ENCODE measurements around the gene AKT2.

- TF ChIP-seq EZH2 (IDR thresholded peaks at IDR 0.05; ENCODE audit: low read length, unreplicated experiment) (no peak), CTCF (conservative IDR thresholded peaks at IDR 0.05; ENCODE audit: low read depth, low read length) (peak; percentile 33)
Measured at GRCh38 chr19:40235238-40236025, 49.7 kb downstream of the AKT2 start.
